H1 (cell line): ENCODE measurements around the gene ZNF646. TPM values are rescaled to one million over a fixed set of nuclear protein-coding genes. Genes with fewer than 3 reads are reported as not detected.

Source experiments
- CTCF ChIA-PET: fragments of 300-600 bp; sonication (Branson Sonifier 250); formaldehyde crosslinking; loops from one replicate; lab custom pipeline; 2021; ENCODE audit not compliant: partially characterized antibody; lab: Charles Lee
- POLR2A ChIA-PET: fragments of 300-600 bp; sonication (Branson Sonifier 250); formaldehyde crosslinking; loops from one replicate; lab custom pipeline; 2021; ENCODE audit warnings: inconsistent platforms; ENCODE audit not compliant: partially characterized antibody; lab: Charles Lee
- DNase-seq, 2 experiments: peaks; one replicate each; pipeline versions ENCODE4 v3.0.0 to v3.0.0-alpha.2; 2010 to 2022; ENCODE audit warnings: low spot score in 2 of 2, low read depth in 1 of 2, mixed read lengths in 1 of 2
- FAIRE-seq: peaks from 2 replicates; lab custom pipeline; 2011; peaks lifted over from hg19 to GRCh38; lab: Jason Lieb, UNC
- H2AFZ ChIP-seq: 2 replicates; pipeline ENCODE4 v1.8.1; 2012; ENCODE audit warnings: low read length, inconsistent platforms
- H2AK5ac ChIP-seq: 2 replicates; pipeline ENCODE4 v1.6.1; 2013; ENCODE audit warnings: low read depth, low read length
- H2BK120ac ChIP-seq: replicated peaks from 2 replicates; pipeline ENCODE3; 2013; ENCODE audit warnings: low read depth, low read length, inconsistent platforms
- H2BK12ac ChIP-seq: 2 replicates; pipeline ENCODE4 v1.6.1; 2013; ENCODE audit warnings: low read depth, low read length
- H2BK15ac ChIP-seq: 2 replicates; pipeline ENCODE4 v1.6.1; 2013; ENCODE audit warnings: low read length
- H2BK20ac ChIP-seq: 2 replicates; pipeline ENCODE4 v1.6.1; 2013; ENCODE audit warnings: low read length
- H2BK5ac ChIP-seq: 2 replicates; pipeline ENCODE4 v1.6.1; 2013; ENCODE audit warnings: low read depth, low read length
- H3K14ac ChIP-seq: 2 replicates; pipeline ENCODE4 v1.6.1; 2013; ENCODE audit warnings: inconsistent platforms; ENCODE audit not compliant: insufficient read length
- H3K18ac ChIP-seq: 2 replicates; pipeline ENCODE4 v1.6.1; 2013; ENCODE audit warnings: low read length; ENCODE audit errors: extremely low read depth
- H3K23ac ChIP-seq: 2 replicates; pipeline ENCODE4 v1.6.1; 2013; ENCODE audit warnings: inconsistent platforms; ENCODE audit not compliant: insufficient read length
- H3K23me2 ChIP-seq: 2 replicates; pipeline ENCODE4 v1.6.1; 2013; ENCODE audit warnings: low read depth, low read length
- H3K27ac ChIP-seq: 2 replicates; pipeline ENCODE4 v1.6.1; 2011; ENCODE audit warnings: low read depth, low read length, inconsistent platforms
- H3K27me3 ChIP-seq, 4 experiments: replicated peaks in 1 of 4; 1 replicate in 1 of 4; 2 replicates in 3 of 4; pipeline versions ENCODE4 v1.6.1 to v1.8.1; 2011 to 2013; ENCODE audit warnings: low read length in 3 of 4, mild to moderate bottlenecking in 3 of 4, inconsistent platforms in 2 of 4, mixed read lengths in 2 of 4, moderate library complexity in 1 of 4; ENCODE audit not compliant: control insufficient read depth in 3 of 4, insufficient read depth in 3 of 4; ENCODE audit errors: extremely low read depth in 1 of 4
- H3K36me3 ChIP-seq, 4 experiments: 2 replicates each; pipeline versions ENCODE4 v1.6.1 to v1.8.1; 2011 to 2013; ENCODE audit warnings: mild to moderate bottlenecking in 4 of 4, low read length in 3 of 4, moderate library complexity in 2 of 4, control low read depth in 1 of 4, inconsistent platforms in 1 of 4; ENCODE audit not compliant: insufficient read depth in 4 of 4, control insufficient read depth in 2 of 4
- H3K4ac ChIP-seq: replicated peaks from 2 replicates; pipeline ENCODE3; 2013; ENCODE audit warnings: low read length, low read depth, mixed read lengths, inconsistent platforms; ENCODE audit not compliant: insufficient read length
- H3K4me1 ChIP-seq, 4 experiments: replicated peaks in 1 of 4; 1 replicate in 1 of 4; 2 replicates in 3 of 4; pipeline versions ENCODE4 v1.6.1 to v1.8.1; 2011 to 2013; ENCODE audit warnings: low read length in 3 of 4, inconsistent platforms in 2 of 4, mixed read lengths in 1 of 4; ENCODE audit not compliant: insufficient read depth in 4 of 4, control insufficient read depth in 3 of 4
- H3K4me2 ChIP-seq, 2 experiments: 2 replicates each; pipeline versions ENCODE4 v1.6.1 to v1.8.1; 2011 to 2013; ENCODE audit warnings: low read depth in 2 of 2, low read length in 2 of 2, control low read depth in 1 of 2, inconsistent platforms in 1 of 2, mild to moderate bottlenecking in 1 of 2; ENCODE audit not compliant: insufficient read depth in 1 of 2
- H3K4me3 ChIP-seq, 4 experiments: fragments of 200-600, 300-600 bp in 1 of 4; sonication (generic), shearing (Covaris generic), sonication (Bioruptor Twin) in 1 of 4; 2 replicates each; pipeline versions ENCODE4 v1.5.1 to v1.8.1; 2011 to 2016; ENCODE audit warnings: low read length in 4 of 4, low read depth in 3 of 4, control low read depth in 2 of 4, inconsistent platforms in 2 of 4, mild to moderate bottlenecking in 2 of 4, mixed read lengths in 1 of 4, moderate library complexity in 1 of 4; ENCODE audit not compliant: insufficient read depth in 2 of 4; ENCODE audit errors: extremely low read depth in 1 of 4
- H3K56ac ChIP-seq: replicated peaks from 2 replicates; pipeline ENCODE3; 2013; ENCODE audit warnings: low read depth, mild to moderate bottlenecking, mixed read lengths, low read length, inconsistent platforms; ENCODE audit not compliant: insufficient read length
- H3K79me1 ChIP-seq: 2 replicates; pipeline ENCODE4 v1.6.1; 2013; ENCODE audit warnings: low read depth, low read length, control low read depth
- H3K79me2 ChIP-seq, 2 experiments: 2 replicates each; pipeline versions ENCODE4 v1.6.1 to v1.8.1; 2012 to 2013; ENCODE audit warnings: low read length in 2 of 2, mild to moderate bottlenecking in 2 of 2, inconsistent platforms in 1 of 2; ENCODE audit not compliant: insufficient read depth in 2 of 2, control insufficient read depth in 1 of 2
- H3K9ac ChIP-seq, 4 experiments: replicated peaks in 1 of 4; 1 replicate in 1 of 4; 2 replicates in 3 of 4; pipeline versions ENCODE4 v1.6.1 to v1.8.1; 2011 to 2013; ENCODE audit warnings: low read depth in 3 of 4, low read length in 3 of 4, control low read depth in 2 of 4, mild to moderate bottlenecking in 2 of 4, moderate library complexity in 2 of 4, inconsistent platforms in 1 of 4; ENCODE audit errors: extremely low read depth in 1 of 4
- H3K9me3 ChIP-seq, 2 experiments: 2 replicates each; pipeline versions ENCODE4 v1.6.1 to v1.8.1; 2012 to 2013; ENCODE audit warnings: mild to moderate bottlenecking in 2 of 2, moderate library complexity in 2 of 2, control low read depth in 1 of 2, inconsistent platforms in 1 of 2, low read depth in 1 of 2, low read length in 1 of 2, mixed read lengths in 1 of 2; ENCODE audit not compliant: insufficient read depth in 2 of 2
- H4K20me1 ChIP-seq, 2 experiments: replicated peaks in 1 of 2; 2 replicates each; pipeline versions ENCODE3 to v1.8.1; 2011 to 2013; ENCODE audit warnings: inconsistent platforms in 2 of 2, low read length in 2 of 2, mild to moderate bottlenecking in 1 of 2; ENCODE audit not compliant: insufficient read depth in 2 of 2, control insufficient read depth in 1 of 2
- H4K5ac ChIP-seq: 2 replicates; pipeline ENCODE4 v1.6.1; 2013; ENCODE audit warnings: low read length, low read depth, mixed read lengths, inconsistent platforms; ENCODE audit not compliant: insufficient read length
- H4K8ac ChIP-seq: 2 replicates; pipeline ENCODE4 v1.8.0; 2013; ENCODE audit warnings: mild to moderate bottlenecking, moderate library complexity, low read length, inconsistent platforms; ENCODE audit not compliant: insufficient read depth; ENCODE audit errors: extremely low read depth
- H4K91ac ChIP-seq: replicated peaks from 2 replicates; pipeline ENCODE3; 2013; ENCODE audit warnings: low read length, mixed read lengths, inconsistent platforms; ENCODE audit not compliant: insufficient read length
- KDM4A ChIP-seq: IDR thresholded peaks from one replicate; pipeline ENCODE4 v1.7.1; 2012; ENCODE audit warnings: low read depth, mild to moderate bottlenecking, moderate library complexity, low read length, inconsistent platforms; ENCODE audit not compliant: severe bottlenecking
- PHF8 ChIP-seq: fragments of 200-600 bp; sonication (generic); conservative IDR thresholded peaks from 2 replicates; pipeline ENCODE4 v1.7.1; 2012; ENCODE audit warnings: low read depth, mild to moderate bottlenecking, inconsistent platforms, low read length, moderate library complexity
- WGBS, 2 experiments: shearing (Covaris generic) in 1 of 2; methylation state at CpG; one replicate each; pipeline versions ENCODE4 v1.1.6 to v1.1.7; 2013 to 2015; ENCODE audit warnings: low lambda C conversion rate in 2 of 2, mixed read lengths in 2 of 2, inconsistent platforms in 1 of 2, low coverage in 1 of 2, missing lambda C conversion rate in 1 of 2; ENCODE audit not compliant: insufficient replicate concordance in 2 of 2, insufficient coverage in 1 of 2, insufficient read length in 1 of 2; ENCODE audit errors: extremely low coverage in 1 of 2, missing lambda C conversion rate in 1 of 2; 5-methylcytosine and 5-hydroxymethylcytosine counted together
- polyA plus RNA-seq, 7 experiments: library from polyadenylated mRNA; depleted of rRNA in 3 of 7; stranded (reverse) in 5 of 7; unstranded in 2 of 7; fragments of >200 nt in 5 of 7; fragments of 200-250 nt in 2 of 7; gene quantifications; 1 replicate in 5 of 7; 2 replicates in 1 of 7; 4 replicates in 1 of 7; pipeline versions ENCODE4 v1.2.1 to v1.2.3, GENCODE V29; 2011 to 2013; ENCODE audit warnings: missing spikeins in 2 of 7, mixed read lengths in 2 of 7
- total RNA-seq: library from RNA; stranded (reverse); fragmentation: NEBNext Ultra II Directional; extraction: Animal tissue kit (Norgen Biotek cat#: 25700); gene quantifications from 2 replicates; pipeline ENCODE4 v1.2.1, GENCODE V29; 2021

The ZNF646 gene
- total and polyA plus RNA-seq, 2 of the 8 experiments (the other 6 are each of a cell fraction or from before 2014, with no cell fraction given), result 6.5 to 25.0 TPM

DNA sequence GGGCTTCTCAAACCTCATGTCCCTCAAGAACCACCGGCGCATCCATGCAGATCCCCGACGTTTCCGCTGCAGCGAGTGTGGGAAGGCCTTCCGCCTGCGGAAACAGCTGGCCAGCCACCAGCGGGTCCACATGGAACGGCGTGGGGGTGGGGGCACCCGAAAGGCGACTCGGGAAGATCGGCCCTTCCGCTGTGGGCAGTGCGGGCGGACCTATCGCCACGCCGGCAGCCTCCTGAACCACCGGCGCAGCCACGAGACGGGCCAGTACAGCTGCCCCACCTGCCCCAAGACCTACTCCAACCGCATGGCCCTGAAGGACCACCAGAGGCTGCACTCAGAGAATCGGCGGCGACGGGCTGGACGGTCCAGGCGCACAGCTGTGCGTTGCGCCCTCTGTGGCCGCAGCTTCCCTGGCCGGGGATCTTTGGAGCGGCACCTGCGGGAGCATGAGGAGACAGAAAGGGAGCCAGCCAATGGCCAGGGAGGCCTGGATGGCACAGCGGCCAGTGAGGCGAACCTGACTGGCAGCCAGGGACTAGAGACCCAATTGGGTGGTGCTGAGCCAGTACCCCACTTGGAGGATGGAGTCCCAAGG, 5.9 kb downstream of the ZNF646 start:
- Histone ChIP-seq H3K56ac (no peak overlapping the region), H3K79me1 (peaks cover 4% of the 10 kb centered on the region), H3K18ac (no peak overlapping the region), H3K23me2 (no peaks in the 10 kb centered on the region), H4K8ac (no peak overlapping the region), H3K27me3 (no peaks in the 10 kb centered on the region), H4K20me1 (peaks cover 9 to 36% of the 10 kb centered on the region in 2 experiments), H3K36me3 (peaks cover 5 to 50% (median 30%) of the 10 kb centered on the region in 4 experiments; a peak in 7 of 8 replicates), H2BK20ac (no peak overlapping the region), H3K14ac (no peak overlapping the region), H2AK5ac (no peak overlapping the region), H2AFZ (no peak overlapping the region), H2BK5ac (no peak overlapping the region), H4K5ac (no peak overlapping the region), H3K4me2 (no peak overlapping the region), H3K4me1 (no peaks in the 10 kb centered on the region), H2BK12ac (no peak overlapping the region), H2BK120ac (no peak overlapping the region), H3K9ac (no peak overlapping the region), H3K23ac (no peak overlapping the region), H3K4ac (no peak overlapping the region), H3K27ac (no peak overlapping the region), H4K91ac (no peak overlapping the region), H3K4me3 (no peak overlapping the region), H3K9me3 (no peaks in the 10 kb centered on the region), H3K79me2 (peaks cover 0 to 34% of the 10 kb centered on the region in 2 experiments; a peak in 2 of 4 replicates), H2BK15ac (no peak overlapping the region)
- WGBS, 2 experiments, result 97% methylated on average over 38 of the region's 40 CpGs; no CpG with 5 or more reads in 1 of the 2 experiments
- DNase-seq (no peak), FAIRE-seq (no peak)
- ChIA-PET CTCF (interaction anchor here (0.6 to 2.1 kb wide), 8 partner anchors 9 to 629 kb away, joined by 3 to 14 read pairs (median 4); partner anchors contain the start of genes BCKDK and PRSS53), POLR2A (interaction anchor here (0.7 to 4.9 kb wide), 7 partner anchors 13 to 117 kb away, joined by 3 to 26 read pairs (median 3); partner anchors contain the start of gene VKORC1)
- TF ChIP-seq KDM4A (no peak), PHF8 (no peak)
